NCI-H748 (cell line): ENCODE measurements around the gene EPHA6.
"Not testable (repeated sequence)": the region's sequence is repeated elsewhere in the genome, so short reads cannot be mapped to it uniquely, and the experiment has no call there.

ENCODE experiments used
- DNase-seq: peaks from one replicate; lab custom pipeline; 2025; ENCODE audit not compliant: unreplicated experiment; lab: John Stamatoyannopoulos, UW

Gene EPHA6

DNA sequence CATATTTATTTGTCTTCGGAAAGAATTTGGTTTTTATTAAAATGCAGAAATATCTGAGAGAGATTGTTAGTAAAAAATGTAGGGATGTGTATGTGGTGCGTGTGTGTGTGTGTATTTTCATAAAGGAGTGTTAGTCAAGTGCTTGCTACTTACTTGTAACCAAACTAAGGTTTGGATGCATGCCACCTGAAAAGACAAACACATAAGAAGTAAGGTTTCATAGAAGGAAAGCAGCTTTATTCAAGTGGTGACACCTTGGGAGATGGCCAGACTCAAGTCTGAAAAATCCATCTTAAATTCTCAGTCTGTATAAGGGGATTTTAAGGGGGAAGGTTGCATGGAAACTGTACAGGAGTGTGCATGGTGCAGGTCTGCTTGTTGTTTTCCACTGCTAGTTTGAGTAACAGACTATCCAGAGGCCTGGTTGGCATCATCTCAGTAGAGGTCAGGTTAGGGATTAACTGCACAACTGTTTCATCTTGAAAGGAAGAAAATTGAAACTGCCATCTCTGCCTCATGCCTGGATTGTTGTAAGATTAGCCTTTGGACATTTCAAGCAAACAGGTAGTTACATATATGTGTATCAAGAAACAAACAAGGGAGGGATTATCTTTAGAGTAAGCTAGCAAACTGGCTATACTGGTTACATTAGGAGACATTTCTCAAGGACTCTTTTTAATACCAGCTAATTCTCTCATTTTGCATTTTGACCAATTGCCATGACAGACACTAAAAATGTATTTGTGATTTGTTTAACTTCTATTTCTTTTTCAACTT, 196.7 kb downstream of the EPHA6 start:
- no peak for DNase-seq

DNA sequence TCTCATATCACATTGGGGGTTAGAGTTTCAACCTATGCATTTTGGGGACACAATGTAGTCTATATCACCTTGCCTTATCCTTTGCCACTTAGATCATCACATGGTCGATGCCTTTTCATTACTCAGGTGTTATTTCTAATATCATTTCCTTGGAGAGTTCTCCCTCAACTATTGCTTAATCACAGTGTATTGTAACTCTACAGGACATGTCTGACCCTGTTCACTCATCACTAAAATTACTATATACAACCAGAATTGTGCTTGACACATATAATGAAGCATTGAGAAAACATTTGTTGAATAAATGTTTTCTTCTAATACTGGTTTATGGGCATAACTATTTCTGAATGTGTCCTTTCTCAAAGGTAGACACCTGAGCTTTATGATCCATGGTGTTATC, 207.4 kb downstream of the EPHA6 start:
- no peak for DNase-seq

DNA sequence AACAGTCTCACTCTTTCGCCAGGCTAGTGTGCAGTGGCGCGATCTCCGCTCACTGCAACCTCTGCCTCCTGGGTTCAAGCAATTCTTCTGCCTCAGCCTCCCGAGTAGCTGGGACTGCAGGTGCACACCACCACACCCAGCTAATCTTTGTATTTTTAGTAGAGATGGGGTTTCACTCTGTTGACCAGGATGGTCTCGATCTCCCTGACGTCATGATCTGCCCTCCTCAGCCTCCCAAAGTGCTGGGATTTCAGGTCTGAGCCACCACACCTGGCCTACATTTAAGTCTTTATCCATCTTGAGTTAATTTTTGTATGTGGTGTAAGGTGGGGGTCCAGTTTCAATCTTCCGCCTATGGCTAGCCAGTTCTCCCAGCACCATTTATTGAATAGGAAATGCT, 211.2 kb downstream of the EPHA6 start:
- not testable (repeated sequence) for DNase-seq

DNA sequence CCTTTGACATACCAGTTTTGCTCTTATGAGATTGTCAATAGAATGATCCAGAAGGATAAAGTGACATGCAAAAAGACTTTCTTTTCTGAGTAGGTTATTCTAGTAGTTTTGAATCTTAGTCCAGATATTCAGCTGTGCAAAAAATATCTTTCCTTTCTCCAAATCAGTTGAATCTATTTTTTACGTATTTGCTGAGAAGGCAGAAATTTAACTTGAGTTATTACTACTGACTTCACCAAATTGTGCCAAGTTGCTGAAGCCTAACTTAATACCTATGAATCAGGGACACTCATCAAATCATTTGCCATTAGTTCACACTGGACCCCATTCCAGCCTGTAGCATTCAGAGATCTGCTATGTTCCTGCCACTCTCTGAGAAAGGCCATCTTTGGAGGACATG, 215.6 kb downstream of the EPHA6 start:
- DNase-seq, result no peak

DNA sequence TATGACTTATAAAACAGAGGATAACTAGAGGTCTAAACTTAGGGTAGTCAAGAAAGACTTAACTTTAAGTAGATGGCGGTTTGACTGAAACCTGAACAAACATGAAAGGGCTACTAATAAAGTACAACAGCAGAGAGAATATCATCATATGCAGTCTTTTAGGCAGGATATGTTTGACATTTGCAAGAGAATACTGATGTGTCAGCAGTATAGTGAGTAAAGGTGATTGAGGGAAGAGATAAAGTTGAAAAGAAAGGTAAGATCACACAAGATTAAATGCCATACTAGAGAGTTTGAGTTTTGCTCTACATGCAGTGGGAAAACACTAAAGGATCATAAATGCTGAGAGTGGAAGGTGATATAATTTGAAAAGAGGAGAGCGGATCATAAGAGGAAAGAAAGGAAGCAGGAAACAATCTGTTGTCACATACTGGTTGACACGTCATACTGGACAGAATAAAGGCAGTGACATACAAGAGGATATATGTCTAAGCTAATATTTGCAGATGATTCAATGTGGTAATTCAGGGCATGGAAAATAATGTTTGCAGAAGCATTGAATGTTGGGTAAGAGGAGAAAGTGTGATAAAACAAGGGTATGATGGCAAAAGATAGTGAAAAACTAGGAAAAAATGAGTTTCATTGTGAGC, 223.0 kb downstream of the EPHA6 start:
- DNase-seq, result peak; percentile 80

DNA sequence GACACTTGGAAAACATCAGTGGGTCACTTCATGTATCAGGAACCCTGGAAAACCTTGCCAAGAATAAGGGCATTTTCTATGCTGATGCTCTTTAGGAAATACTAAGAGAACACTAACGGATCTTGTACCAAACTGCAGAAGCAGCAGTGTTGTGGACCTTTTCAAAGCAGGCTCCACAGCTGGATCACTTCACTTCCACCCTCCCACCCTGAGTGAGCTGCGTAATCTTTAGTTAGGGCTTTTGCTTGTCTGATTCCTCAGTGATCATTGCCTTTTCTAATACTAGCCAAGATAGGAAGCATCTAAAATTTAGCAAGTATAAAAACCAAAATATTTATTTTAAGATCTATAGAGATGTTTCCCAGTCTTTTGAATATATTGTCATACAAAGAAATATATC, 229.0 kb downstream of the EPHA6 start:
- DNase-seq, result no peak

DNA sequence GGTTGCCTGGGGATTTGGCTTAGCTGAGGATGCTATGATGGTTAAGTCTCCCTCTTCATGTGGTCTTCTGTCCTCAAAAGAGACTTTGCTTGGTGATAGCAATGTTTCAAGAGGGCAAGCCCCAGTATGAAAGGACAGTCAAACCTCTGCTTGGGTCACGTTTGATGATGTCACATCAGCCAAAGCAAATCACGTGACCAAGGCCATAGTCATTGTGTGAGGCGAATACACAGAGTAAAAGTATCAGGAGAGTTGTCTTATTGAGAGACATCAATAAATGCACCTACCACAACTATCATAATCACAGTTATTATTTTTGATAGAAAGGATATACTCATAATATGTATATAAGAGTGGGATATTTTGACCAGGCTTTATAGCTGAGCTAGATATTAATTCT, 243.0 kb downstream of the EPHA6 start:
- no peak for DNase-seq

DNA sequence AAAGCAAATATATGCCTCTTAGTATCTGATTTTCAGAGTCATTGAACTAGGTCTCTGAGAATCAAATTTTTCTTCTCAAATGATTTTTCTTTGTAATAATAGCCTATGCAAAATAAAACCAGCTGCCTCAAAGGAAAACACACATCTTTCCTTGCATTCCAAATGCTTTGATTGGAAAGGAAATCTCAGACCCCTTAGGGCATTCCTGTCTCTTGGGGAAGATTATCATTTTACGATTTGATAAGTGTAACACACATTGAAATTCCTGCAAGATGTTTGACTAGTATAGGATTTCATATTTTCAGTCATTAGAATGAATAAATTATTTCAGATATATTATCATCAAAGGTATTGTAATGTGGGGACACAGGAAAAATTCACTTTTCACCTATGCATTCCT, 244.8 kb downstream of the EPHA6 start:
- DNase-seq, result no peak

DNA sequence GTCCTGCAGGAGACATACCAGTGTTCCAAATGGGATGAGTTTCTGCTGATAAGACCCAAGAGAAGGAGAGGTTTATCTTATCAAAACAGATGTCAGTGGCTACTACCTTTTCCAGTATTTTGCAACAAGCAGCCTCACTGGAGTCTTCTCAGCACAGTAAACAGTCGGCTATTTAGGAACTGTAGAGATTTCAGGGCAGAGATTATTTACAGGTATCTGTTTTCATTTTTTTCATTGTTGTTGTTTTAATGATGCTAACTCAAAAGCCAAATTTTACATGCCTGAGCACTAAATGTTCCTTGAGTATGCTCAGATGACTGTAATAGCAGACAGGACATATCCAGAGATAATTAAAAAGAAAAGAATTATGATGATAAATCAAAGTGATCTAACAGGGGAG, 252.1 kb downstream of the EPHA6 start:
- no peak for DNase-seq

DNA sequence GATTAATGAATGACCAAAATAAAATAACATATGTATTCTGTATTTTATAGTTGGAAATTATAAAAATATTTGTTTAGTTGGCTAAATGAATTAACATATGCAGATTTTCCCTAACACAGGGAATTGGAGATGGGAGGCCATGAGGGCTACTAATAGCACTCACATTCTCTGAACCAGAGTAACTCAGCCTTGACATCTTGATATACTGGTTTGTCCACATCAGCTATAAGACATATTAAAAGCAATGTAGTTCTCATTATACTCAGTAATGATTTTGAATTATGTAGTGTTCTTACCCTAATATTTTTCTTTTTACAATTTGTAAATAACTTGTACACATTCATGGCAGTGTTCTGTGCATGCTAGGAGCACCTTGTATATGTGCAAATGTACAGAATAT, 255.9 kb downstream of the EPHA6 start:
- peak; percentile 0 for DNase-seq

DNA sequence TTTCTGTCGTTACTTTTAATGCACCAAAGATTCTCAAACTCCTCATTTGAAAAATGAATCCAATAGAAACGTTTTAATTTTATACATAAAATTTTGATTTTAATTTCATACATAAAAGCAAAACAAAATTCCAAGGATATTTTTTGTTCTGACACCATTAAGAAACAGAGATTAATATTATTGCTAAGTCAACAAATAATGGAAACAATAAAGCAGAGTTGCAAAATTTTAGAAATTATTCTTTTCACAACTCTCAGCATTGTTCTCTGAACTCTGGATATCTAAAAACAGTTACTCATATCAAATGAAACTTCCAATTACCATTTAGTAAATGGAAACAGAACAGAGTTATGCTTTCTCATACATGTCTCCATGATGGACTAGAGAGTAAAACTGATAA, 260.2 kb downstream of the EPHA6 start:
- no peak for DNase-seq

DNA sequence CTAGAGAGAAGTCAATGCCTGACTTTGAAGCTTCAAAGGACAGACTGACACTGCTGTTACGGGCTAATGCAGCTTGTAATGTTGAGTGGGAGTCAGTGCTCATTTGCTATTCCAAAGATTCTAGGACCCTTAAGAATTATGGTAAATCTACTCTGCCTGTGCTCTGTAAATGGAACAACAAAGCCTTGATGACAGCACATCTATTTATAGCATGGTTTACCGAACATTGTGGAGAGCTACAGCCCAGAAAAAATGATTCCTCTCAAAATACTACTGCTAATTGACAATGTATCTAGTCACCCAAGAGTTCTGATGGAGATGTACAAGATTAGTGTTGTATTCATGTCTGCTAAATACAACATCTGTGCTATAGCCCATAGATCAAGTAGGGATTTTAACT, 262.3 kb downstream of the EPHA6 start:
- DNase-seq, result no peak

DNA sequence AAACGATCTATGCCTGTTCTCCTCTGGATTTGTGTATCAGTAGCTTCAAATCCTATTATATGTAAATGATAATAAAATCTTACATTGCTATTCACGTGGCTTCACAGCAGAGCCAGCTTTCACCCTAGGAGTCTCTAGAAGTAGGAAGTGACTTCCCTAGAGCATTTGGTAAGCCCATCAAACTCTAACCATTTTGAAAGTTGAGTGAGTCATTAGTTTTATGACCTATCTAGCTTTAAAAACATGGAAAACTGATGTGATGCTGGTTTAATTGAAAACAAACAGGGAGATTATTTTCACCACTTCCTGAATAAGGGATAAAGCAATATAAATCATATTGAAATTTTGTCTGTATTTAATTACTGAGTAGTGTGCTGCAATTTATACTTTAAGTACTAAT, 275.2 kb downstream of the EPHA6 start:
- no peak for DNase-seq

DNA sequence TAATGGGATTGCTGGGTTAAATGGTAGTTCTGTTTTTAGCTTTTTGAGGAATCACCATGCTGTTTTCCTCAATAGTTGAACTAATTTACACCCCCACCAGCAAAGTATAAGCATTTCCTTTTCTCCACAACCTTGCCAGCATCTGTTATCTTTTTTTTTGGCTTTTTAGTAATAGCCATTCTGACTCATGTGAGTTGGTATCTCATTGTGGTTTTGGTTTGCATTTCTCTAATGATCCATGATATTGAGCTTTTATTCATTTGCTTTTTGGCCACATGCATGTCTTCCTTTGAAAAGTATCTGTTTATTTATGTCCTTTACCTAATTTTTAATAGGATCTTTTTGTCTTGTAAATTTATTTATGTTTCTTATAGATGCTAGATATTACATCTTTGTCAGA, 288.2 kb downstream of the EPHA6 start:
- no peak for DNase-seq

DNA sequence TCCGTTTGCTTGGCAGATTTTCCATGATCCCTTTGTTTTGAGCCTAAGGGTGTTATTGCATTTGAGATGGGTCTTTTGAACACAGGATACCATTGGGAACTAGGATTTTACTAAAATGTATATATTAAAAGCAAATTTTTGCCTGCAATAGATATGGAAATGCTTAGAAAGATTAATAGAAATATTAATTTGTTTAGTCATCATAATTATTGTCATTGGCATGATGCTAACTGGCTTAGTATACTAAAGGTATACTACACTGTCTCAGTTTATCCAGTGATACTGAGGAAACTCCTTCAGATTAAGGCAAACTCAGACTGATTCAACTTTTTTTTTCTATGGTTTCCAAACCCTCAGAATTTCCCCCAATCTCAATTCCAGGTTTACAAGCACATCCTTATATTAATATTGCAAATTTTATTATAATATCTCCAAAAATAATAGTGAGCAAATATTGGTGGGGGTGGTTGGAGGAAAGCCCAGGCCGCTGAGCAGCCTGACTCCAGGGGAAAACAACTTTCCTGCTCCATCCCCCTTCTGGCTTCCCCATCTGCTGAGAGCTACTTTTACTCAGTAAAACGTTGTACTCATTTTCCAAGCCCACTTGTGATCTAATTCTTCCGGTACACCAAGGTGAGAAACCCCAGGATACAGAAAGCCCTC, 291.7 kb downstream of the EPHA6 start:
- no peak for DNase-seq

DNA sequence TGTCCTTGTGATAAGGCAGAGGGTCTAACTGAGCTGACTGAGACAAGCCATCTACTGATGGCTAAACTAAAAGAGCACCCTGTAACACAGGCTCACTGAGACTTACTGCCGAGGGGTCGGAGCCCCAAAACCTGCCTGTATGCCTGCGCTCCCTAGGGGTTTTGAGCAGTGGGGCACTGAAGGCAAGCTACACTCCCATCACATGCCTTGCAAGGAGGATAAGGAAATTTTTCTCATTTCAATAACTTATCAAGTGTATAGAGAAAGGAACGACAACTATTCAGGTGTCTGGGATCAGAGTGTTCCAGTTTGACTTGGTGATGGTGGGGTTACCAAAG, 292.2 kb downstream of the EPHA6 start:
- DNase-seq, result no peak

DNA sequence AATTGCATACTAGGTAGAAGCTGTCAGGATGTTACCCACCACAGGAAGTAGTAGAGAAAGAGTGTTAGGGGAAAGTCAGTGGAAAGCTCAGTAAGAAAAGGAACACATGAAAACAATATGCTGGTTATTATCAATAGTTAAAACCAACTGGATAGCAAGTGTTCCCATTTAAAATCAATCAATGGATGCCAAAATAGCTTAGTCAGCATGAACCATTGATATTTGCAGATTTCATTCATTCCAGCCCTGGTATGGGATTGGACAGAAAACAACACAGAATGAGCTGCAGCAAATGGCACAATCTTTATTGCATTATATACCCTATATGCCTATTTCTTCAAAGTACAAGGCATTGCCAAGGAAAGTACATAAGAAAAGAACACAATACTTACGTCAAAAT, 293.7 kb downstream of the EPHA6 start:
- no peak for DNase-seq

DNA sequence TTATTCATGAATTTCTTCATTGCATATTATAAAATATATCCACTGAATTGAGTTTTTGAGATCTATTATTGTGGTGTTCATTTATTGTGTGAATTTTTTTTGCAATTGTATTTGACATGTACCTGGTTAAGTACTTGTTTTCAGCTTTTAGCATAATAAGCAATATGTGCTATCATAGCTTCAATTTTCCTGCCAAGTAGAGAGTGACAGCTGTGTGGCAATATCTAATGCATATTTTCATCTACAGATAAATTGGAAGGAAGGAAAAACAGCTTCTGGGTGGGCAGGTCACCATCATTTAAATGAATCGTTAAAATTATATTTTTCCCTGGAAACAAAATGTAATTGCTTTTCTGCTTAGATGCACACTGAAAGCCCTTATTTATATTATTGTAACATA, 296.9 kb downstream of the EPHA6 start:
- no peak for DNase-seq

DNA sequence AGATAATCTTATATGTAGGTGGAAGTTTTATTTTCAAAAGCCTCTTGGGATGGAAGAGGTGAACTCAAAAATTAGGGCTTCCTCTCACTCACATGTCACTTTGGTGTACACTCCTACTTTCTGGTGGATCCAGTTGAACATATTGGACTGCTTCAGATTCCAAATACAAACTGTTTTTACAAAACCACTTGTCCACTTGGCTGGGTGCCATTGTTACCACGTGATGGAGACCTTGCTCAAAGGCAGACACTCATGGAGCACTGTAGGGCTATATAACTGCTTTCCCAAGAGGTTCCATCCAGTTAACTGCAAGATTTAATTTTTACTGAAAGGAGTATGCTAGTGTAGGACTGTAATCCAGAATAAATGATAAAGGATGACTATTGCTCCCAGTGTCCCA, 307.0 kb downstream of the EPHA6 start:
- no peak for DNase-seq

DNA sequence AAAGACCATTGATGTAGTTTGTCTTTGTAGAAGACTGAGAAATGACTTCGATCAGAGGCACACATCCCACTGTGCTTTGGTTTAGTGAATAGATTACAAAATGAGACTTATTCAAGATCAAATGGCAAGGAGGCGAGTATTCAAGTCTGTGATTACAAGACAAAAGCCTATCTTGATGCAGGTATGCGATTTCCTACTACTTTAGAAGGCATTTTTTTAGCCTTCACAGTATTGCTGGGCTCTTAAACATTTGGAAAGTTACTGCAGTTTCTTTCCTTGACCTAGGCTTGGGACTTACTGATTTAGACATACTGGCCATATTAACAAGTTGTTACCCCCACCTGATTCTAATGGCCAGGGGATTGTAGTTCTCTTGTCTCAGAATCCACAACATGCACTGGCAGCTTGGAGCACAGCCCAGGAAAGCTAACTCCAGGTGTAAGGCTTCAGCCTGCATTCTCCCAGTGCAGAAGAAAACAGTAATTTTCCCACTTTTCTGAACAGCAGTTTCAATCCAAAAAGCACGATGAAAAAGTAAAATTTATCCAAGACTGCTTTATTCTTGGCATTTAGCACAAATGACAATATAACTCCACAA, 311.6 kb downstream of the EPHA6 start:
- no peak for DNase-seq

DNA sequence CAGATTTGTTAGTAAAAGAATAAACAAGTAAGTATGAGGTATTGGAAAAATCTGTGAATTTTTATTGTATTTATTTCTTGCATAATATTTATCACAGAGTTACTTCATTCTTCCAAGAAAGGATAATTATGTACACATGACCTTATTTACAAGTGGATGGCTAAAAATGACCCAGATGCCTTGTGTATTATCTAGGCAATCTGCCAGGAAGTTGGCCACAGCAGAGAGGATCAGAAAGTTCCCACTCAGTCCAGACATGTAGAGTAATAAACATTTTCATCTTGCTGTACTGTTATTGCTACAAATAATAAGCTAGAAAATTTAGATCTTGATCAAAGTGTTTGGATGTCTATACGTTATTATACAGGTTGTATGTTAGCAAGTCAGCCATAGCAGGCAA, 317.1 kb downstream of the EPHA6 start:
- peak; percentile 1 for DNase-seq

DNA sequence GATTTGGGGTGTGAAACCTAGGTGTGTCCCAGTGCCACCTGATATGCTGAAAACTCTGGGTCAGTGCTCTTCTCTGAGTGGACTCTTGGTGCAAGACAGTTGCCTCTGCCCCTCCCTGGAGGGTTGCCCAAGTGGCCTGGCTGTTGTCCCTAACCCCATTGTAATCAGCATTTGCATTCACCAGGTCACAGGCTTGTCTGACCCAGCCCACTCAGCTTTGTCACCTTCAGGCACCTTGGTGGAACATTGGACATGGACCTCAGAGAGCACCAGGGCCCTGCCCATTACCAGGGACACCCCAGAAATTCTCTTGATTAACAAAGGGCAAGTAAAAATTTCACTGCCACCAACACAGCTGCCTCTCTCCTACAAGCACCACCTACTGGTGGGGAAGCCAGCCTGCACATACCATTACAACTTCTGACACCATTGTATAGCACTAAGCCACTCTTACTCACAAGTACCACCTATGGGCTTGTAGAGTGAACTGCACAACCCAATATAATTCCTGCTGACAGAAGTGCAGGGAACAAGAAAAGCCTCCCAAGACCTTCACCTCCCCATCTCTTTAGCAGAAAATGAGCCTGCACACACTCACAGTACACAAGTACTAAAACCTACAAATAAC, 324.6 kb downstream of the EPHA6 start:
- peak; percentile 3 for DNase-seq
